Upper lobe of left lung (tissue), 4 donors: ENCODE data around the gene DSCAM.

Experiments
- CTCF ChIP-seq, 6 experiments: fragments of 450-650 bp in 4 of 6; fragments of 200-600 bp in 2 of 6; sonication (generic) in 2 of 6; IDR thresholded peaks; one replicate each; pipeline ENCODE4 v1.5.1; 2016 to 2019; ENCODE audit warnings: antibody characterized with exemption in 6 of 6
- EP300 ChIP-seq, 4 donors: sonication (generic); formaldehyde crosslinking; IDR thresholded peaks; one replicate each; pipeline ENCODE4 v1.5.1; 2017; ENCODE audit warnings: antibody characterized with exemption in 4 of 4, control low read depth in 2 of 4
- POLR2A ChIP-seq, 4 donors: fragments of 450-650 bp; IDR thresholded peaks; one replicate each; pipeline ENCODE4 v1.5.1; 2016 to 2017; ENCODE audit warnings: antibody characterized with exemption in 4 of 4, mild to moderate bottlenecking in 2 of 4
- POLR2AphosphoS5 ChIP-seq, 2 donors: sonication (generic); formaldehyde crosslinking; IDR thresholded peaks; one replicate each; pipeline ENCODE4 v1.5.1; 2017; ENCODE audit warnings: antibody characterized with exemption in 2 of 2

DNA sequence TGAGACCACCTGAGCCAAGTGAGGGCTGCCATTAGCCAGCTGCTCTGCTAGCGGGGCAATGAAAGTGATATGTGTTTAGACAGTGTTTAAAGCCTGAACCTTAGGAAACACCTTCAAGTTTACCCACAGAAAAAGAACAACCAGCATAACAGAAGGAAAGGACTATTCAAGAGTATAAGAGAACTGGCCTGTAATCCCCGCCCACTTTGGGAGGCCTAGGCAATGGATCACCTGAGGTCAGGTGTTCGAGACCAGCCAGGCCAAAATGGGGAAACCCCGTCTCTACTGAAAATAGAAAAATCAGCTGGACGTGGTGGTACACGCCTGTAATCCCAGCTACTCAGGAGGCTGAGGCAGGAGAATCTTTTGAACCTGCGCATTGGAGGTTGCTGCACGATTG, 830.3 kb downstream of the DSCAM start:
- TF ChIP-seq EP300 (IDR thresholded peaks at IDR 0.05) (no peak), POLR2A (IDR thresholded peaks at IDR 0.05) (no peak), CTCF (IDR thresholded peaks at IDR 0.05) (no peak), POLR2AphosphoS5 (IDR thresholded peaks at IDR 0.05) (no peak)
